Cerebellar cortex (tissue), 1 donor: ENCODE data around the gene GNB1L.

Experiments
- DNase-seq: peaks from one replicate; pipeline ENCODE4 v3.0.0-alpha.2; 2015; ENCODE audit warnings: low spot score

Gene GNB1L

DNA sequence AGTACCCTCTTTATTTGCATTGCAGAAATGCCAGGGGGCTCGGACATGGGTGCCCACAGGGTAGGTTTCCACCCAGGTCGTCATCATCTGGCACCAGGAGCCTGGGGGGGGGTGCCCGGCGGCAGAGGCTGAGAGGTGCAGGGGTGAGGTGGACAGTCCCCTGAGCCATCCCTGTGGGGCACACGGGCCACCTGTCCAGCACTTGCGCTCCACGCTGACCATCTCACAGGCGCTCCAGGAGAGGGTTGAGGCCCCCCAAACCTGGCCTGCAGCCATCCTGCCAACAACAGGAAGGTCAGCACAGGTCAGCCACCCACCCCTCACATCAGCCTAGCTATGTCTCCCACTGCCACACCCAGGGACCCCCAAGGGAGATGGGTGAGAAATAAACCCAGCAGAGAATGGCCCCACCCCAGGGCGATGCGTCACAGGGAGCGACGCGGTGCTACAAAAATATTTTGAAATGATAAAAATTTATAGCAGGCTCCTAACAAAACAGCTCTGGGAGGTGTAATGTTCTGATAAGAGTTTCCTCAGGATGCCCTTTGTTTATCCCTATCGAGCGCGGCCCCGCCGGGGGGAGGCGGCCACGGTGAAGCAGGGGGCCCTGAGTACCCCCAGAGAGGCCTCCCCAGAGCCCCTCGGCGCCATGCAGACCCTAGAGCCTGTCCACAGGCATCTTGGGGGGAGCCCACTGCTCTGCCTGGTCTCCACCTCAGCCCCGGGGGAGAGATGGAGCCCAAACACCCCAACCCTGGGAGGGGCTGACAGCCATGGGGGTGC lies 21.0 kb upstream of the GNB1L start:
- DNase-seq: no peak

DNA sequence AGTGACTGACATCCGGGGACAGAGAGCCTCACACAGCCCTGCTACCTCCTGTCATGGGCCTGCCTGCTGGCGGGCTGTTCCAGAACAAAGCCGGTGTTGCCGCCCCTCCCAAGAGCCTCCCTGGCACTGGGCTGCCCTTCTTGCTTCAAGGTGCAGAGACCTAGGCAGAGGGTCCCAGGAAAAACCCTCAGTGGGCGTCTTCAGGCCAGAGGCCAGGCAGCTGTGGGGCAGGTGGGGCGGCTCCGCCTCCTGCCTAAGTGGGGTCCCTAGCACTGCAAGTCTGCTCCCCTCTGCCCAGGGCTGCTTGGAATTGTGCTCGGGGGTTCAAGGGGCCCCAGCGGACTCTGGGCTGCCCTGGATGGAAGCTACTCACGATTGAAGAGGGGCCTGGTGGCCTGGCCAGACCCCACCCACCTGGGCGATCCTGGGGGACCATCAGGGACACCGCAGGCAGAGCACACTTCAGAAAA lies 20.4 kb upstream of the GNB1L start:
- DNase-seq: no peak

DNA sequence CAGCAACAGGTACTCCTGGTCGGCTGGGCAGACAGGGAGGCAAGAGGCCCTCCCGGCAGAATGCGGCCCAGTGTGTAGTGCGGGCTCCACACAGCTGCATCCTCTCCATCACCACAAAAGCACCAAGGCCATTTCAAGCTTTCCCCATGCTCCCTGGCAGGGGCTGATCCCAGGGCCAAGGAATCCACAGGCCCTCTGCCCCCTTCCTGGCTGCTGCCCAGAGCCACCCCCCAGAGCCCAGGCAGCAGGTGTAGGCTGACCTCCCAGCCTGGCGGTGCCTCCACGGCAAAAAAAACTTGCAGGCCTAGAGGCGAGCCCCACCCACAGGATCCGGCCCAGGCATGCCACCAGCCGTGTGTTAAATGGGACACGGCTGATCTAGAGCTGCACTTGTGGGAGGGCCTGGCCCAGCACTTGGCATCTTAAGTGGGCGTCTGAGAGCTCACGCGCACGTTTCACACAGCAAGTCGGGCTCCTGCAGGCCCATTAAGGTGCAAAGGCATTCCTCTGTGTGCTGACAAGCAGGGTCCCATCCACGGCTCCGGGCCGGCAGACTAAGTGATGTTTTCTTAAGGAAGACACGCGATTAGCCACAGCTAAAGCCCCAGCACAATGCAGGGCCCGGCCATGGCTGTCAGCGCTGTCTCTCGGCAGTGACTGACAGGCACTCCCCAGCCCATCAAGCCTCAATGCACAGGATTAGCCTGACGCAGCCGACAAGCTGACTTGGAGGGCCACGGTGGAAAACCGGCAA lies 19.8 kb upstream of the GNB1L start:
- no peak for DNase-seq

DNA sequence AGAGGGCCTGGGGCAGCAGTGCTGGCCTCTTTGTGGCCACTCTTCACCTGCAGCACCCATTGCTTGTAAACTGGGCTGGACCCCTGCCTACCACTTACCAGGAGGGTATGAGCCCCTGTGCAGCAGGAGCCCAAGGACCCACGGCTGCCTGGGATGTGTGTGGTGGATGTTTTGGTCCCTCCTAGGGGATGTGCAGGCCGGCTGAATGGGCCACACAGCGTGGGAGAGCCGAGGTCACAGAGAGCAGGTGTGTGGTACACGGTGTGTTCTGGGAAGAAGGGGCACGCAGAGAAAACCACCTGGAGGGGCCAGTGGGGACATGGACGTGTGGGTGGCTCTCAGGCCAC lies 19.3 kb upstream of the GNB1L start:
- no peak for DNase-seq

- DNase-seq: no peak
These were observed 18.7 kb upstream of the GNB1L start for GRCh38 chr22:19873138-19873959.

DNA sequence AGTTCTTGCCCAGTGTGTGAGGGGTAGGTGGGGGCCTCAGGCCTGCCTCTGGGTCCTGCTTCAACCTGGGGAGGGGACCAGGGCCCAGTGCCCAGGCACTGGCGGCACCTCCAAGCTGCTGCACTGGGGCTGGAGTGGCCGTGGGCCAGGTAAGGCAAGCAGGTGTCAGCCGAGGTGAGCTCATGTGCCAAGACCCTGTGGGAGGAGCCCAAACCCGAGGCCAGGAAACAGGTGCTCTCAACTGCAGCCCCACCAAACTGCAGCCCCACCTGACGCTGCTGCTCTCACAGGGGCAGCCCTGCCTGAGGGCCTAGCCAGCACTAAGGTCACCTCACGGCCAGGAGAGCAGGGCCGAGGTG lies 18.1 kb upstream of the GNB1L start:
- no peak for DNase-seq

GRCh38 chr22:19871845-19872778 lies 17.4 kb upstream of the GNB1L start:
- DNase-seq: no peak

GRCh38 chr22:19871023-19871844 lies 16.6 kb upstream of the GNB1L start:
- DNase-seq: no peak

- DNase-seq: no peak
These were observed 15.7 kb upstream of the GNB1L start for GRCh38 chr22:19870153-19871022.

- DNase-seq: no peak
These were observed 15.0 kb upstream of the GNB1L start for GRCh38 chr22:19869497-19870152.

DNA sequence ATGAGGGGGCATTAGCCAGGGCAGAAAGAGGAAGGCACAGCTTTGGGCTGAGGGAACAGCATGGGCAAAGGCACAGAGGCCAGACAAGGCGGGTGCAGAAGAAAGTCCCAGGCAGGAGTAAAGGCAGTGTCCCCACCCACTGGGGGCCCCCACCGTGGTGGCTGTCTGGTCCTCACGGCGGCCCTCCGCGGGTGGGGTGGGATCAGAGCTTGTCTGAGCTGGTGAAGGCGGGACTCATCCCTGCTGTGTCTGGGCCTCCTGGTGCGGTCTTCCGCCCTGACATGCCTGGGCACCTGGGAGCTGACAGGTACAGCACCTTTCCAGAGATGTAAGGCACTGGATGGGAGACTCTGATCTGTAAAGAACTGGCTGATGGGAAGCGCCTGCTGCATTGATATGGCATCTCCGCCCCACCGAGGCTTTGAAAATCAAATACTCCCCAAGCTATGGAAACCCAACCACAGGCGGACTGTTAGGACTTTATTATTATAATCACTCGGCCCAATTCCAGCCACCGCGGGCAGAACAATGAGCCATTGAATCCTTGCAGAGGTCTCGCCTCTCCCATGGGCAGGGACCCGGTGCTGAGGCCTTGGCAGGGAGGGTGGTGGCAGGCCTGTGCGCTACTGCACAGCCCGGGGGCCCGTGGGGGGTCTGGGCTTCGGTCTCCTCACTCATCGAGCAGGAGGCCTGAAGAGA lies 14.2 kb upstream of the GNB1L start:
- no peak for DNase-seq

GRCh38 chr22:19868333-19868732 lies 13.7 kb upstream of the GNB1L start:
- DNase-seq: no peak

DNA sequence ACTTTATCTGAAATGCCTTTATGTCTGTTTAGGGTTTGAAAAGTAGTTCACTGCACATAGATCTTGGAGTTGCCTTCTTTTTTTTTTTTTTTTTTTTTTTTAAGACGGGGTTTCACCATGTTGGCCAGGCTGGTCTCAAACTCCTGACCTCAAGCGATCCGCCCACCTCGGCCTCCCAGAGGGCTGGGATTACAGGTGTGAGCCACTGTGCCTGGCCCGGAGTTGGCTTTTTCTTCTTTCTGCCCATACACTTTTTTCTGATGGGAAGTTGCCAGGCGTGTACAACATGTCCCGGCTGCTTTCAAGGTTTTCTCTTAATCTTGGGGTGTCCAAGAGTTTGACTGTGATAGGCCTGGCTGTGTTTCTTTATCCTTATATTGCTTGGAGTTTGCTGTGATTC lies 12.9 kb upstream of the GNB1L start:
- no peak for DNase-seq

DNA sequence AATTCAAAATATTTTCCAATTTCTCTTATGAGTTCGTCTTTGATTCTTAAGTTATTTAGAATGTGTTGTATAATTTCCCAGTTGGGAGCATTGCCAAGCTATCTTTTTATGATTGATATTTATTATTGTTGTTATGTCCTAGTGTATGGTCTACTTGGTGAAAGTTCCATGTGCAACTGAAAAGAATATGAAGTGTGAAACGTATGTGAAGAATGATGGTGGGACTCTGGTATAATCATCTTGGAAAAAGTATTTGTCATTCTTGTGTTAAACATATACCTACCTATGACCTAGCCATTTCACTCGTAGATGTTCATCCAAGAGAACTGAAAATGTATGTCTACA lies 12.0 kb upstream of the GNB1L start:
- DNase-seq: no peak

DNA sequence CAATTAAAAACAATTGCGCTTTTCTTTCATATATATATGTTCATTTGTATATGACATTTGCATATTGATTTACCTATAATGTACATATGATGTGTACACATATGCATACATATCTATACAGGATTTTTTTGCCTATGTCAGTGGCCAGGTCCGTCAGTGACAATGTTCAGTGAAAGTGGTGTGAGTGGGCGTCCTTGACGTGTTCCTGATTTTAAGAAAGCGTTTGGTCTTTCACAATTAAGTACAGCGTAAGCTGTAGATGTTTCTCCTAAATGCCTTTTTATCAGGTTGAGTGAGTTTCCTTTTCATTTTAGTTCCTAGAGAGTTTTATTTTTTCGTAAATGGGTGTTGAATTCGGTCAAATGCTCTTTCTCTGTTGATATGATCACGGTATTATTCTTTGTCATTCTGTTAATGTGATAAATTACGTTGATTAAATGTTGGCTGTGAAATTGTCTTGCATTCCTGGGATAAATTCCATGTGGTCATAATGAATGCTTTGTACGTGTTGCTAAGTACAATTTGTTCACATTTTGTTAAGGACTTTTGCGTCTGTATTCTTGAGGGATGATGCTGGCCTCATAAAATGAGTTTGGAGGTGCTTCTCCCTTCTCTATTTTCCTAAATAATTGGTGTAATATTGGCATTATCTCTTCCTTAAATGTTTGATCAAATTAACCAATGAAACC lies 10.6 kb upstream of the GNB1L start:
- DNase-seq: no peak

DNA sequence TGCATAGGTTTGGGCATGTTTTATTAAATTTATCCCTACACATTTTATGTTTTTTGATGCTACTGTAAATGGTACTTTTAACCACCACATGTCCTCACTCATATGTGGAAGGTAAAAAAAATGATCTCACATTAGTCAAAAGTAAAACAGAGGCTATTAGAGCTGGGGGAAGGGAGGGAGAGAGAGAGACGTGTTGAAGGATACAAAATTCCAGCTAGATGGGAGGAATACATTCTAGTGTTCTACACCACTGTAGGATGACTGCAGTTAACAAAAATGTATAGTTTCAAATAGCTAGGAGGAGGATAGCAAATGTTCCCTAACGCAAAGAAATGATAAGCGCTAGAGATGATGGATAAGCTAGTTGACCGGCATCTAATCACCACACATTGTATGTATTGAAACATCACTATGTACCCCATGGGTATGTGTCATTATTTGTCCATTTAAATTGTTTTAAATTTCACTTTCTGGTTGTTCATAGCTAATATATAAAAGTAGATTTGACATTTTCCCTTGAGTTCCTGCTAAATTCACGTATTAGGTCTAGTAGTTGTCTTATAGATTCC lies 9.9 kb upstream of the GNB1L start:
- no peak for DNase-seq

- DNase-seq: no peak
These were observed 8.9 kb upstream of the GNB1L start for GRCh38 chr22:19863571-19863970.
